ENCODE measurements around the gene ICAM1. TPM values are rescaled to one million over a fixed set of nuclear protein-coding genes. Genes with fewer than 3 reads are reported as not detected.
"Not testable (repeated sequence)": the region's sequence is repeated elsewhere in the genome, so short reads cannot be mapped to it uniquely, and the experiment has no call there.

Gene ICAM1, protein sequence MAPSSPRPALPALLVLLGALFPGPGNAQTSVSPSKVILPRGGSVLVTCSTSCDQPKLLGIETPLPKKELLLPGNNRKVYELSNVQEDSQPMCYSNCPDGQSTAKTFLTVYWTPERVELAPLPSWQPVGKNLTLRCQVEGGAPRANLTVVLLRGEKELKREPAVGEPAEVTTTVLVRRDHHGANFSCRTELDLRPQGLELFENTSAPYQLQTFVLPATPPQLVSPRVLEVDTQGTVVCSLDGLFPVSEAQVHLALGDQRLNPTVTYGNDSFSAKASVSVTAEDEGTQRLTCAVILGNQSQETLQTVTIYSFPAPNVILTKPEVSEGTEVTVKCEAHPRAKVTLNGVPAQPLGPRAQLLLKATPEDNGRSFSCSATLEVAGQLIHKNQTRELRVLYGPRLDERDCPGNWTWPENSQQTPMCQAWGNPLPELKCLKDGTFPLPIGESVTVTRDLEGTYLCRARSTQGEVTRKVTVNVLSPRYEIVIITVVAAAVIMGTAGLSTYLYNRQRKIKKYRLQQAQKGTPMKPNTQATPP
- 9.5 TPM for polyA plus RNA-seq (ENCODE audit: insufficient read length)

DNA sequence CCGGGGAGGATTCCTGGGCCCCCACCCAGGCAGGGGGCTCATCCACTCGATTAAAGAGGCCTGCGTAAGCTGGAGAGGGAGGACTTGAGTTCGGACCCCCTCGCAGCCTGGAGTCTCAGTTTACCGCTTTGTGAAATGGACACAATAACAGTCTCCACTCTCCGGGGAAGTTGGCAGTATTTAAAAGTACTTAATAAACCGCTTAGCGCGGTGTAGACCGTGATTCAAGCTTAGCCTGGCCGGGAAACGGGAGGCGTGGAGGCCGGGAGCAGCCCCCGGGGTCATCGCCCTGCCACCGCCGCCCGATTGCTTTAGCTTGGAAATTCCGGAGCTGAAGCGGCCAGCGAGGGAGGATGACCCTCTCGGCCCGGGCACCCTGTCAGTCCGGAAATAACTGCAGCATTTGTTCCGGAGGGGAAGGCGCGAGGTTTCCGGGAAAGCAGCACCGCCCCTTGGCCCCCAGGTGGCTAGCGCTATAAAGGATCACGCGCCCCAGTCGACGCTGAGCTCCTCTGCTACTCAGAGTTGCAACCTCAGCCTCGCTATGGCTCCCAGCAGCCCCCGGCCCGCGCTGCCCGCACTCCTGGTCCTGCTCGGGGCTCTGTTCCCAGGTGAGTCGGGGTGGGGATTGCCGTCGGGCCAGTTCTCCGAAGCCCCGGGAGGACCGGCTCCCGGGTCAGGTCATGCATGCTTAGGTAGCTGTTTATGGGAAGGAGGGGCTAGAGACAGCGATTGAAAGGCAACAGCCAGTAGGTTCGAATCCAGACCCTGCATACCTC lies at the start of gene ICAM1:
ICAM1 (plus strand) TSS at position 505 of the 779 bp plus-strand sequence; CDS start at position 545, 40 bp downstream.
- DNase-seq, result no peak

DNA sequence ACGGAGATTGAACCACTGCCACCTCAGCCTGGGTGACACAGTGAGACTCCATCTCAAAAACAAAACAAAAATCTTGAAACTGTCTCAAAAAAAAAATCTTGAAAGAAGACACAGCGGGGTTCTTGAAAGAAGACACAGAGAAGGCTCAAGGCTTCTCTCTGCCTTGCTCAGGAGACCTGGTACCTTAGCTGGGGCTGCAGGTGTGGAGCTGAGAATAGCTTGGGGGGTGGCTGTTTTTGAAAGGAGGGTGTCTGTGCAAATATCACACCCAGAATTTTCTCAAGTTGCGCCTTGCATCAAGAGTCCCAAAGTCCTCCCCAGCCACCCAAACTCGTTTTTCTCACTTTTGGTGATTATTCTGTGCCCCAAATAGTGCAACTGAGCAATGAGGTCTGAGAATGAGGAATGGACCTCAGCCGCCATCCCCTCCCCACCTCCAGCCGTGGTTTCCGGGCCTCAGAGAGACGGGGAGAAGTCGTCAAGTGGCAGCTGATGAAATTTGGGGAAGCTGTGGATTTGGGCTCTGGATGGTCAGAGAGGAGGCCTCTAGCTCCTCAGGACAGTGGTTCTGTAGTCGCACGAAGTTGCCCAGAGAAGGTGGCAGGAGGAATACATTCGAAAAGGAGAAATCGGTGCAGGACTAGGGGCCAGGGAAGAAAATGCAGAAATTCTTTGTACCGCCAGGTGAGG lies 48.6 kb upstream of the ICAM1 start:
- DNase-seq, result no peak

DNA sequence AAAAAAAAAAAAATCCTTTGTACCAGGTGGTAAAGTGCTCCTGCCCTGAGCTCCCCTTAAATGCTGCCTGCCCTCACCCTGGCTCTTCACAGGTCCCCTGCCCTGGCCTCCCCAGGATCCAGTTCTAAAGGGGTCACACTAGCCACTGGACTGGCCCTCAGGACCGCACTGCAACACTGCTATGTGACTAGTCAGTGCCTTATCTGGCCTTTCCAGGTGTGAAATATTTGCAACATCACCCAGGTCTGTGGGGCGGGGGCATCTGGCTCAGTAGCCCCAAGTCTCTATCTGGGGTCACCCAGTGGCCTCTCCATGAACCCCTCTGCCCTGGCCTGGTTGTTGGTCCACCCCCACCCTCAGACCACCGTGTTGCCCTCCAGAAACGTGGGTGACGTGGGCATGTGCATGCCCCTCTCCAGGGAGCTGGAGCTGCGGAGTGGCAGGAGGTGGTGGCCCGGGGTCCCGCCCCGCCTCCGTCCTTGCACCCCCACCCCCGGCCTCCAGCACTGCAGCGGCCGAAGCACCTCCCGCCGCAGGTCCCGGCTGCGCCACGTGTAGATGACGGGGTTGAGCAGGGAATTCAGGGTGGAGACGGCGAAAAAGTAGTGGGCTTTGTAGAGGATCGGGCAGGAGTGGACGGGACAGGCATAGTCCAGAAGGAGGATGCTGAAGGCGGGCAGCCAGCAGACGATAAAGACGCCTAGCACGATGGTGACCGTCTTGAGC lies 47.3 kb upstream of the ICAM1 start:
- DNase-seq, result no peak

DNA sequence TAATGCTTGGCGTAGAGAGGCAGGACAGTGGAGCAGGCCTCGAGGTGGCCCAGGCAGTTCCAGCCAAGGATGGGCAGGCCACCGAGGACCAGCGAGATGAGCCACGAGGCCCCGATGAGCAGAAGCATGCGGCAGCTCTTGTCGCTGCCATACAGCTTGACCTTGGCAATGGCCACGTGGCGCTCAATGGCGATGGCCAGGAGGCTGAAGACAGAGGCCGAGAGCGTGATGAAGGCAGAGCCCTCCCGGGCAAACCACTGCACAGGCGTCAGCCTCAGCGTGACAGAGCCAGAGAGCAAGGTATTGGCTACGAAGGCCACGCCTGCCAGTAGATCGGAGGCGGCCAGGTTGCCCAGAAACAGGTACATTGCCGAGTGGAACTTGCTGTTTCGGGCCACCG lies 46.6 kb upstream of the ICAM1 start:
- no peak for DNase-seq

DNA sequence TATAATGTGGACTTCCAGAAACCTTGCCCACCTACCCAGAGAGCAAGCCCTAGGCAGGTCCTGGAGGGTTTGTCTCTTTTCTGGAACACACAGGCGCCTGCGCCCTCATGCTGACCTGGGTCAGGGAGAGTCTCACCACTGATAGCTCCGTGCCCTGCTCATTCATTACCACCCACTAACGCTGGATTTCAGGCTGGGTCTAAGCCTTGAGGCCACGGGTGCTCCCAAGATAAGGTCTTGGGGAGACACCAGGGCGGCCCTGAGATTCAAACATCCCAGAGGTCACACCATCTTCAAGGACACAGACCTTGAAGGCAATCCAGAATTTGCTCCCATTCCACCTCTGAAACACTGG lies 44.9 kb upstream of the ICAM1 start:
- no peak for DNase-seq

DNA sequence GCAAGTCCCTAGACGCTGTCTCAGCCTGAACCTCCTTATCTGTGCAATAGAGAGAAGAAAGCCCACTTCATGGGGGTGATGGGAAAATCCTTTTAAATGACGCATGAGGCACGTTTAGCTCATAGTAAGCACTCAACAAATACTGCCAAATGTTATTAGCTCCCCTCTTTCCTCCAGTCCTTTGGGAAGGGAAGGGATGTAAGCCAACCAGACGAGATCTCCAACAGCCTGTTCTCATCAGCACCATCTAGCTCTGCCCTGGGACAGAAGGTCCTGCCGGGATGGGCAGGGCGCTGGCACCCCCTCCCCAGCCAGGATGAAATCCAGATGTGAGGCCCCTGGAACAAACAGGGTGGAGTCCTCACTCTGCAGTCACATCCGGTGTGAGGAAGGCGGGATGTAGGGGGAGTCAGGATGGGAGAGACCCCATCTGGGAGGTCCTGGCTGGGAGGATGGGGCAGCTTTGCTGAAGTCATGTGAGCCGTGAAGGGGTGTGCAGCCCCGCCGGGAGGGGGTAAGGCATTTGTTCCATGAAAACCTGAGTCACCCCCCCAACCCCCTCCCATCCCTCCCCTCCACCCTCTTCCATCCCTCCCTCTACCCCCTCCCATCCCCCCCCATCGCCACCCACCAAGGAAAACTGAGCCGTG lies 44.4 kb upstream of the ICAM1 start:
- DNase-seq, result peak; percentile 92

DNA sequence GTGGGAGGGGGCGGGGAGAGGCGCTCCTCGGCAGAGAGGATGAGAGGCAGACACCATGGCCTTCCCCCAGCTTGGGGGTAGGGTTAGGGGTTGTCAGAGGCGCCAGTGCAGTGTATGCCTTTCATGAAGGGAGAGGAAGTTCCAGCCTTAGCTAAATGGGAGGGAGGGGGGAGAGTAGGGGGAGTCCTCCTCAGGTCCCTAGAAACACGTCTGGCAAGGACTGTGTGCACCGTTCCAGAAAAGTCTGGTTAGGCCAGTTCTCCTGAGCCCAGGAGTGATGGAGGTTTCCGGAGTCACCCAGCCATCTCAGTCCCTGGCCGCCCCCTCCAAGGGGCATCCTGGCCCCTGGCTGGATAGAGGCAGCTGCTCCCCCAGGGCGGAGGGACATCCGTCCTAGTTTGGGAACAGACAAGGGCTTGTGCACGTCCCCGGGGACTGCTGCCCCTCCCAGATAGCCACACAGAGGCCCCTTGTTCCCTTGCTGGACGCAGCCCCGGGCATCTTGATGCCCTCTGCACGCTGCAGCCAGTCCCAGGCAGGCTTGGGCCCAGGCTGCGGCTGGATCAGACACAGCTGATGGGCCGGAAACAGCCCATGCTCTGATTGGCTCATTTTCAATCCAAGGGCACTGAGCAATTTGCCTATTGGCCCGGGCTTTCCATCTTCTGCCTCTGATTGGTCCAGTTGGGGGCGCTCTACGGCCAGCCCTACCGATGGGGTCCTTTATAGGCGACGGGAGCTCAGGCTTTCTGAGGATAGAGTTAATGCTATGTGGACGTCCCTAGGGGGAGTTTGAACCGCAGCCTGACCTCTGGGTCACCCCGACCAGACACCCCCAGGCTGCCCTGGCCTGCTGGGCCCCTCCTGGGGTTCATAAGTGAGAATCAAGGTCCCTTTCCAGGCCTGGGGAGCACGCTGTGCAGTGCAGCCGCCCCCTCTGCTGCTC lies 43.6 kb upstream of the ICAM1 start:
- peak; percentile 71 for DNase-seq

DNA sequence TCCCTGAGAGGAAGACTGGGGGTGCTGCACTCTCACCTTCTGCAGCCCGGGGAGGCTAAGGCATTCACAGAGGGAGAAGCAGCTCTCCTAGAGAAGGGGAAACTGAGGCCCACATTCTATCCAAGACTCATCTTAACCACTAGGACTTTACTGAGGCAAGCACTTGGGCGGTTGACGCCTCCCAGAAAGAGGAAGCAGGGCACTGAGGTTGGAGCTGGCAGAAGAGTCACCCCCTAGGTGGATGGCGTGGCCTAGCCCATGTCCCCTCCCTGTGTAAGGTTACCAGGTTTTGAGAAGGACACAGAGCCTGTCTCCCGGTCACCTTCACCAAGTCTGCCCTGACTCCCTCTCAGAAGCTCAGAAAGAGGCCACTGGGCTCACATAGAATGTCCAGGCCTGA lies 42.5 kb upstream of the ICAM1 start:
- no peak for DNase-seq

DNA sequence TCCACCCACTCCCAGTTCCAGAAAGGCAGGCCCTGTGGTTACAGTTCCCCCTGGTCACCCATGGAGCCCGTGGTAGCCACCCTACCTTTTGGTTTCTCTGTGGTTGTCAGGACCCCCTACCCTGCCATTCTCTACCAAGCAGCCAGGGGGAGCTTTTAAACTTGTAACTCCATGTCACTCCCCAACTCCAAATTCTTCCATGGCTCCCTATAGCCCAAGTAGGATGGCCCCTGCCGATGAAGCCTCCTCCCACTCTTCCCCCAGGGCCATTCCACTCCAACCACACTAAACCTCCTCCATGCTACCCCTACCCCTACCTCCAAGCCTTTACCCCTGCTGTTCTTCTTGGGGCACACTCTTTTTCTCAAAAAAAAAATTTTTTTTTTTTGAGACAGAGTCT lies 42.0 kb upstream of the ICAM1 start:
- DNase-seq, result no peak

DNA sequence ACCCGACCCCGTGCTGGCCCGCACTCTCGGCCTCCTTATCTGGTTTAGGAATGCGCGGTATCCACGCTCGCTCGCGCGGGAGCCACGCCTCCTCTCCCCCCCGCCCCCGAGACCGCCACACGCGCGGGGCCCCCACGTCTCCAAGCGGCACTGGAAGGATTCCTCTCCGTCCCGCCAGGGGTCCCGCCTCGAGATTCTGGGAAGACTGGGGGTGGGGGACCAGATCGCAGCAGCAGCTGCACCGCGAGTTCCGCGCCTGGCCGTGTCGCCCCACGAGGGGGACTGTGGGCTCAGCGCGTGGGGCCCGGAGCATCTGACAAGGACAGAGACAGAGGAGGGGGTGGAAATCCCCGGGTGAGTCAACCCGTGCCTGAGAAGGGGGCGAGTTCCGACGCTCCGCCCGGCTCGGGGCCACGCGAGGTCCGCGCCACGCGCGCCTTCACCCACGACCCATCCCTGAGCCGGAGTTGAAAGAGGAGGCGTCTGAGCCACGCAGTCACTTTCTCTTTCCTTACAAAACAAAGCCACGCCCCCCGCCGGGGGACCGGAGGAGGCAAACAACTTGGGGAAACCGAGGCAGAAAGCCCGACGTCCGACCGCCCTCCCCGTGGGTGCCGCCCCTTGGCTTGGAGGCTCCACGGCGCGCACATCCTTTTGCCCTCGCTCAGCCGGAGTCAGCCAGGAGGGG lies 40.6 kb upstream of the ICAM1 start:
- peak; percentile 59 for DNase-seq

DNA sequence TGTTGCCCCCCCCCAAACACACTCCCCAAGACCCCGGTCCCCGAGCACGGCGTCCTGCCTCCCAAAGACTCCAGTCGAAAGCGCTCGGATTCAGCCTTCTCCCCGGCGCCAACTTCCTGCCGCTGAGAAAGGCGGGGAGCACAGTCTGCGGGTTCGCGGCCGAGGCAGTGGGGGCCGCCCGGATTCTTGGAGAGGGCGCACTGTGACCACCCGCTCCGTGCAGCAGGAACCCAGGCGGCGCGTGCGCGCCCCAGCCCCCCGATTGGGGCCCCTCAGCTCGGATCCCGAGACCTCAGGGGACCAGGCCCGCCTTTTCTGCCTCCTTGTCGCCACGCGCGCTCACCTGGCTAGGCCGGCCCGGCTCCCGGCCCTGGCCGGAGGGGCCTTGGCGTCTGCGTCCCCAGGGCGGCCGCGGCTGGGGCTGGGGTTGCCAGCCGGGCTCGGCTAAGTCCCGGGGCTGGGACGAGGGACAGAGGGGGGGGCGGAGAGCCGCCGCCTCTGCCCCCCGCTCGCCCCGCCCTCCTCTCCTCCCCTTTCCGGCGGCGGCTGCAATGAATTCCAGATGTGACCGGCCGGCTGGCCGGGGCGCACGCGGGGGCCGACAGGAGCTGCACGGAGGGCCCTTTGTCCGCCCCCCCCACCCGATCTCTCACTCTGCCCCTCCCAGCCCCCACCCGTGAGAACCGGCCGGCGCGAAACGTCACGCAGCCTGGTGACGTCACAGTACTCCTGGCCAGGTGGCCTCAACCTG lies 39.9 kb upstream of the ICAM1 start, which contains the start of gene S1PR2:
S1PR2 (minus strand) TSS at position 471 of the 751 bp plus-strand sequence. CDS start 6,426 bp downstream, outside the sequence.
- peak; percentile 84 for DNase-seq

DNA sequence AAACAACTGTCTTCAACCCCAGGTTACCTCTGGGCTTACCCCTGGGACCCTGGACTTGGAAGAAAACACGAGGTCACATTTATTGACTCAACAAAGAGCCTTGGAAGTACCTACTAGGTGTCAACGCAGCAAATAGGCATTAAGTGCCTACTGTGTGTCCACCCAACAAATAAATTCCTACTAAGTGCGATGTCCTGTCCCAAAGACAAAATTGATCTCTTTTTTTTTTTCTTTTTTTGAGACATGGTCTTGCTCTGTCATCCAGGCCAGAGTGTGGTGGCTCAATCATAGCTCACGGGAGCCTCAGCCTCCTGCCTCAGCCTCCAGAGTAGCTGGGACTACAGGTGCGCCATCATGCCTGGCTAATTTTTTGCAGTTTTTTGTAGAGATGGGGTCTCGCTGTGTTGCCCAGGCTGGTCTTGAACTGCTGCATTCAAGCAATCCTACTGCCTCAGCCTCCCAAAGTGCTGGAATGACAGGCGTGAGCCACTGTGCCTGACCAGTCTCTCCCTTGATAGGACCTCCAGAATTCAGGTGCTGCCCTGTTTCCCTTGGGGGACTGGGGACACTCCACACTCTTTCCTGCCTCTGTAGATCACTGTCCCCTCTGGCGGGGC lies 39.2 kb upstream of the ICAM1 start:
- DNase-seq, result no peak

DNA sequence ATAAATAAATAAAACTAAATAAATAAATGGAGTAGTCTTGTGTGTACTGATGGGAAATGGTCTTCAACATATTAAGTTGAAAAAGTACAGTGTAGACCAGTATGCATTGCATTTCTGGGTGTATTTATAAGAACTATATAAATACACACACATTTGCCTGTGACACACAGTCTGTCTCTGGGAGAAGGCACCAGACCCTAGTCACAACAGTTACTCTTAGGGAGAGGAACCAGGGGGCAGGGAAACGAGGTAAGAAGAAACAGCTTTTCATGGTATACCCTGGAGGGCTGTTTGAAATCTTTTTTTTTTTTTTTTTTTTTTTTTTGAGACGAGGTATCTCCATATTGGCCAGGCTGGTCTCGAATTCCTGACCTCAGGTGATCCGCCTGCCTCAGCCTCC lies 37.0 kb upstream of the ICAM1 start:
- DNase-seq, result no peak

DNA sequence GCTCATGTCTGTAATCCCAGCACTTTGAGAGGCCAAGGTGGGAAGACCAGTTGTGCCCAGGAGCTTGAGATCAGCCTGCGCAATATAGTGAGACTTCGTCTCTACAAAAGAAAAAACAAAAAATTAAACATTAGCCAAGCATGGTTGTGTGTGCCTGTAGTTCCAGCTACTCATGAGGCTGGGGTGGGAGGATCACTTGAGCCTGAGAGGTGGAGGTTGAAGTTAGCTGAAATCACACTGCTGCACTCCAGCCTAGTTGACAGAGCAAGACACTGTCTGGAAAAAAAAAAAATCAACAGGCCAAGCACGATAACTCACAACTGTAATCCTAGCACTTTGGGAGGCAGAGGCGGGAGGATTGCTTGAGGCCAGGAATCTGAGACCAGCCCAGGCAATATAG lies 35.9 kb upstream of the ICAM1 start:
- DNase-seq, result no peak

DNA sequence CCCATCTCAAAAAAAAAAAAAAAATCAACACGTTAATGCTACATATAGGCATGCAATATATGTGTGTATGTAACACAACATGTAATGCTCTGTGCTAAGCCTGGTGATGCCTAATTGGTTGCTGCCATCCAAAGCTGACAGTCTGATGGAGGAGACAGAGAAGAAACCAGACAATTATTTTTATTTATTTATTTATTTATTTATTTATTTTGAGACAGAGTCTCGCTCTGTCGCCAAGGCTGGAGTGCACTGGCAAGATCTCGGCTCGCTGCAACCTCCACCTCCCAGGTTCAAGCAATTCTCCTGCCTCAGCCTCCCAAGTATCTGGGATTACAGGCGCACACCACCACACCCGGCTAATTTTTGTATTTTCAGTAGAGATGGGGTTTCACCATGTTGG lies 35.5 kb upstream of the ICAM1 start:
- DNase-seq, result not testable (repeated sequence)

DNA sequence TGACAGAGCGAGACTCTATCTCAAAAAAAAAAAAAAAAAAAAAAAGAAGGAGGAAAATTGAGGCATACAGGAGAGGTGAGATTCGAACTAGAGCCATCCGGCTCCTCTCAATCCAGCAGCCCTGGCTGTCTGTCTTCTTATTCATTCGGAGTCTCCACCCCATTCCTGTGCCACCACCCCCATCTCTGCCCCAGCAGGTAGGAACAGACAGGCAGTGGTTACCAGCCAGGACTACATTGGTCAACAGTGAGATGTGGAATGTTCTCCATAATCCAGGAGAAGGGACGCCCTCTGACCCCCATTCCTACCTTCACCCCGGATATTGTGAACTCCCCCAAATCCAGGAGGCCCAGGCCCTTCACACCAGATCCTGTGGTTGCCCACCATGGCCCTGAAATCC lies 33.2 kb upstream of the ICAM1 start:
- no peak for DNase-seq

DNA sequence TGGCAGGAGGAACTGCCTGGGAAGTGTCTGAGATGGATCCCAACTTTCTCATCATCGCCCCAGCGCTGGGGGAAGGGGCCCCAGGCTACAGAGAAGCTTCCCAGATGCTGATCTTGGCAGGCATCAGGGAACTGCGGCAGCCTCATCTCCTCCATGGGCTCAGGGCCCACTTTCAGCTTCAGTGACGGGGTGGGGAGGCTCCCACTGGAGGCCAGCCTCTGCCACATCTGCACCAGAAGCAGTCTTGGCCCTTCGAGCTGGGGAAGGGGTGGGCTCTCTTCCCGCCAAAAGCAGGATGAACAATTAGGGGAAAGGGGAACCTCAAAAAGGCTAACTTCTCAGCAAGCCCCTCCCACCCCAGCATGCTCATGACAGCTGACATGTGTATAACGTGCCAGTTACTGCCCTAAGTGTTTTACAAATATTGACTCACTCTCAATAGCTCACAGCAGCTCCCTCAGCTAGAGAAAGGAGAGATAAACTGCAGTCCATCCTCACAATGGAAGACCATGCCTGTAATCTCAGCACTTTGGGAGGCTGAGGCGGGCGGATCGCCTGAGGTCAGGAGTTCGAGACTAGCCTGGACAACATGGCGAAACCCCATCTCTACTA lies 32.6 kb upstream of the ICAM1 start:
- DNase-seq, result peak; percentile 92

DNA sequence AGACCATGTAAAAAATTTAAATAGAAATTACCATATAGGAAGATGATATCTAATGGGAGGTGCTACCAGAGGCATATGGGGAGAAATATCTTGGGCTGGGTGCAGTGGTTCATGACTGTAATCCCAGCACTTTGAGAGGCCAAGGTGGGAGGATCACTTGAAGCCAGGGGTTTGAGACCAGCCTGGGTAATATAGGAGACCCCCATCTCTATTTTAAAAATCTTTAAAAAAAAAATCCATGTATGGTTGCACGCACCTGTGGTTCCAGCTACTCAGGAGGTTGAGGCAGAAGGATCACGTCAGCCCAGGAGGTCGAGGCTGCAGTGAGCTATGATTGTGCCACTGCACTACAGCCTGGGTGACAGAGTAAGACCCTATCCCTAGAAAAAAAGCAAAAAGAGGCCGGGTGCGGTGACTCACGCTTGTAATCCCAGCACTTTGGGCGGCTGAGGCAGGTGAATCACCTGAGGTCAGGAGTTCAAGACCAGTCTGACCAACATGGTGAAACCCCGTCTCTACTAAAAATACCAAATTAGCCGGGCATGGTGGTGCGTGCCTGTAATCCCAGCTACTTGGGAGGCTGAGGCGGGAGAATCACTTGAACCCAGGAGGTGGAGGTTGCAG lies 29.0 kb upstream of the ICAM1 start:
- DNase-seq, result not testable (repeated sequence)
